IPS-NIHi11 (cell line): Measurements from ENCODE around the gene EPS8L1.
"Not testable (repeated sequence)": the region's sequence is repeated elsewhere in the genome, so short reads cannot be mapped to it uniquely, and the experiment has no call there.

Source experiments
- DNase-seq: peaks from one replicate; pipeline ENCODE4 v3.0.0; 2012; ENCODE audit warnings: mixed read lengths, low spot score

Gene EPS8L1

DNA sequence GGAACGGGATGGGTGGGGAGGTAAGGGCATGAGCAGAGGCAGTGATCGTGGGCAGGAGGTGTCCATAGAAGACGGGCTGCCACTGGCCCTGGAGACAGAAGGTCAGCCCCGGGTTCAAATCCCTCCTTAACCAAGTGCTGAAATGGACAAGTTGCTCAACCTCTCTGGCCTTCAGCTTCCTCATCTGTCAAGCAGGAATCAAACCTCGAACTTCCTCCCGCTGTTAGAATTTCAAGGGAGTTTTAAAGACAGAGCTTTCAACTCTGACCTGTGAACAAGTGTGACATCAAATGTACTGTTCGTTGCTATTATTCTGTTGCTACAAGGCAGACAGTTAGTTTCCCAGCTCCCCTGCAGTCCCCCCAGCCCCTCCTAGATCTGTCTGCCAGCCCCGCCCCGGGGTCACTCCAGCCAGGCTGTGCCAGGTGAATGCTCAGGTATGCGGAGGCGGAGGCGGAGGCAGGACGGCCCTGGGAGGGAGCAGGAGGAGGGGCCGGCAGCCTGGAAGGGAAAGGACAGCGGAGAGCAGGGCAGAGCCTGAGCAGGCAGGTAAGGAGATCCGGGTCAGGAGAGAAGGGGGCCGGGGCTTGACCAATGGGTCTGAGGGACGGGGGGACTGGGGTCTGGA is at the start of gene EPS8L1:
TSS of gene EPS8L1 (plus strand) at position 499 of the 628 bp plus-strand sequence. CDS start 576 bp downstream, outside the sequence.
- peak; percentile 81 for DNase-seq

DNA sequence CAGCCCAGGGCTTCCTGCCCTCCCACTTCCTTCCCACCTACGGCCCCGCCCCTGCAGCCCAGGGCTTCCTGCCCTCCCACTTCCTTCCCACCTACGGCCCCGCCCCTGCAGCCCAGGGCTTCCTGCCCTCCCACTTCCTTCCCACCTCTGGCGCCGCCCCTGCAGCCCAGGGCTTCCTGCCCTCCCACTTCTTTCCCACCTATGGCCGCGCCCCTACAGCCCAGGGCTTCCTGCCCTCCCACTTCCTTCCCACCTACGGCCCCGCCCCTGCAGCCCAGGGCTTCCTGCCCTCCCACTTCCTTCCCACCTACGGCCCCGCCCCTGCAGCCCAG is 48.6 kb upstream of the EPS8L1 start:
- DNase-seq: not testable (repeated sequence)

DNA sequence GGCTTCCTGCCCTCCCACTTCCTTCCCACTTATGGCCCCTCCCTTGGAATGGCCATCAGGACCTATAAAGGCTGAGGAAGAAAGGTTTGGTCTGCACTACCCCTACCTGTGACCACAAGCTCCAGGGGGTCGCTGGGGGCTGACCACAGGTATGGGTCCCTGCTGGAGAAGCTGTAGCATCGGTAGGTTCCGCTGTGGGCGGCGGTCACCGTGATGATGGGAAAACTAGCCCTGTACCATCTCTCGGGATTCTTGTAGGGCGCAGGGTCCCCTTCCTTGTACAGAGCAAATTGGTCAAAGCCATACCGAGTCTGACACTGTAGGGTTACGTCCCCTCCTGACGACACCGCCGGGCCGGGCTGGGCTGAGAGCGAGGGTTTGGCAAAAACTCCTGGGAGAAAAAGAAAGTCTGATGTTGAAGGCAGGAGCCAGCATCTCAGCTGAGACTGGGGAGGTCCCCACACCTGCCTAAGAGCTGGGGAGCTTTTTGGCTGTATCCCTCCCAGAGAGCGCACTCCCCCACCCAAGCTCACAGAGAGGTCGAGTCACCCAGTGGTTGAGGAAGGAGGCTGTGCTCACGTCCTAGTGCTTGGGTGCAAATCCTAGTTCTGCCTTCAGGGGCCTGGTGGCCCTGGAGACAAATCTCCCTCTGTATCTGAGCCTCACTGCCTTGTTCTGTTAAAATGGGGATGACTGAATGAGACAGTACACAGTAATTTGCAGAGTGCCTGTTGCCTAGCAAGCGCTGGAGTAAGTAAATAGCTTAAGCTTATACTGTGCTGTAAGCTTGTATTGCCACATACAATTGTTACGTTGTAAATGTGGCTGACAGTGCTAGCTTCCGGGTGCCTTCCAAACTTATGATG is 48.0 kb upstream of the EPS8L1 start:
- no peak for DNase-seq

DNA sequence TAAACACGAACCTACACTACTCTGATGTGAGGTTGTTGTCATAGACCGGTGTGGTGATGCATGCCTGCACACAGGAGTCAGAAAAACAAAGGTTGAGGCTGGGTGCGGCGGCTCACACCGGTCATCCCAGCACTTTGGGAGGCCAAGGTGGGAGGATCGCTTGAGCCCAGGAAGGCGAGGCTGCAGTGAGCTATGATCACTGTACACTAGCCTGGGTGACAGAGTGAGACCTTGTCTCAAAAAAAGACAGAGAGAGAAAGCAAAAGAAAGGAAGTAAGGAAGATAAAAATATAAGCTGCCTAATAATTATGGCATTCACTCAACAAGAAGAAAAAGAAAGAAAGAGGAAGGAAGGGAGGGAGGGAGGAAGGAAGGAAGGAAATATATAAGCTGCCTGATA is 46.9 kb upstream of the EPS8L1 start:
- DNase-seq: no peak

DNA sequence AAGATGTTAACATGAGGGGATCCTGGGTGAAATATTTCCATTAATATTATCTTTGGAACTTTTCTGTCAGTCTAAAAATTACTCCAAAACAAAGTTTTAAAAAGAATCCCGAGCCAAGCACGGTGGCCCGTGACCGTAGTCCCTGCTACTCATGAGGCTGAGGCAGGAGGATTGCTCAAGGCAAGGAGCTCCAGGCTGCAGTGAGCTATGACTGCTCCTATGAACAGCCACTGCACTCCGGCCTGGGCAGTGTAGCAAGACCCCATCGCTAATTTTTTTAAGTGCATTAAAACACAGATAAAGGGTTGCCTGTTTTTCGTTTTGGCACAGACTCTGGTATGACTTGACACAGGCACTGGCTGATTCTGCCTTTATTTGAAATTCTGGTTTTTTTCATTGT is 44.5 kb upstream of the EPS8L1 start:
- DNase-seq: no peak

DNA sequence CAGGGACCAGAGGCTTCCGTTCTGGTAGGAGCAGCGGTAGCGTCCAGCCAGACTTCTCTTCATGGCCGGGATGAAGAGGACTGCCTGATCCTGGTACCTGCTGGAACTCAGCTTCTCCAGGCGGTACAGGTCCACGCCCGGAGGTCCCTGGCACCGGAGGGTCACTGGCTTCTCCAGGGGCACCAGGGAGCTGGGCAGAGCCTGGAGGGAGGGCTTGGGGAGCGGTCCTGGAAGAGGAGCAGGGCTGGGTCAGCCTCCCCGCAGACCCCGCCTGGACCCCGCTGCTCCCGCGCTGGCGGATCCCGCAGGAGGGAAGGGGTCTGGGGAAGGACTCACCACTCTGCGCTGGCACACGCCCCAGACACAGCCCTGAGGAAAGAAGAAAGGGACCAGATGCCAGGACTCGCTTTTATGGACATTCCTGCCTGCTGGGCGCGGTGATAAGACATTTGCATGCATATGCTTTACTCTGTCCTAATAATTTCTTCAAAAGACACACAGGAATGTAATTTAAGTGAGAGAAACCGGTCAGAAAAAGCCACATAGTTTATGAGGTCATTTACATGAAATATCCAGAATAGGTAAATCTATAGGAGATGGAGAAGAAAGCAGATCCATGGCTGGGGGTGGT is 43.4 kb upstream of the EPS8L1 start:
- DNase-seq: no peak

DNA sequence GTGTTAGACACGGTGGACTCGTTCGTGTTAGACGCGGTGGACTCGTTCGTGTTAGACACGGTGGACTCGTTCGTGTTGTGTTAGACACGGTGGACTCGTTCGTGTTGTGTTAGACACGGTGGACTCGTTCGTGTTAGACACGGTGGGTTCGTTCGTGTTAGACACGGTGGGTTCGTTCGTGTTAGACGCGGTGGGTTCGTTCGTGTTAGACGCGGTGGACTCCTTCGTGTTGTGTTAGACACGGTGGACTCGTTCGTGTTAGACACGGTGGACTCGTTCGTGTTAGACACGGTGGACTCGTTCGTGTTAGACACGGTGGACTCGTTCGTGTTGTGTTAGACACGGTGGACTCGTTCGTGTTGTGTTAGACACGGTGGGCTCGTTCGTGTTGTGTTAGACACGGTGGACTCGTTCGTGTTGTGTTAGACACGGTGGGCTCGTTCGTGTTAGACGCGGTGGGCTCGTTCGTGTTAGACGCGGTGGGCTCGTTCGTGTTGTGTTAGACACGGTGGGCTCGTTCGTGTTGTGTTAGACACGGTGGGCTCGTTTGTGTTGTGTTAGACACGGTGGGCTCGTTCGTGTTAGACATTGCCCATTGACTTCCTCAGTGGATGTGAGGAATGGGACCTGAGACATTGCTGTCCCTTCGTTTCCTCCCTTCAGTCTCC is 42.6 kb upstream of the EPS8L1 start:
- not testable (repeated sequence) for DNase-seq

DNA sequence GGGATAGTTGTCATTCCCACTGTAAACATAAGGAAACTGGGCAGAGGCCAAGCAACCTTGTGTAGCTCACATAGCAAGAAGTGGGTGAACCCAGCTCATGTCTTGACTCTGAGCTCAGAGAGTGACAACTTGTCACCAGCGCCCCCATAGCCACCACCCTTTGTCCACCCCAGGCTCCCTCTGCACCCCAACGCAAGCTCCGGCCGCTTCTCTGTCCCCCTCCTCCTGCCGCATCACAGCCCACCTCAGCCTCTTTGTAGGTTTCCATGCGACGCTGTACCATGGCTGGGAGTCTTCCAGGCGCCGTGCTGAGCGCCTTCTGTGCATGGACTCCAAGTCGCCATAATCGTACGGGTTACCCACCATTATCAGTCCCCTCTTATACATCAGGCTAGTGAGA is 40.9 kb upstream of the EPS8L1 start:
- no peak for DNase-seq

DNA sequence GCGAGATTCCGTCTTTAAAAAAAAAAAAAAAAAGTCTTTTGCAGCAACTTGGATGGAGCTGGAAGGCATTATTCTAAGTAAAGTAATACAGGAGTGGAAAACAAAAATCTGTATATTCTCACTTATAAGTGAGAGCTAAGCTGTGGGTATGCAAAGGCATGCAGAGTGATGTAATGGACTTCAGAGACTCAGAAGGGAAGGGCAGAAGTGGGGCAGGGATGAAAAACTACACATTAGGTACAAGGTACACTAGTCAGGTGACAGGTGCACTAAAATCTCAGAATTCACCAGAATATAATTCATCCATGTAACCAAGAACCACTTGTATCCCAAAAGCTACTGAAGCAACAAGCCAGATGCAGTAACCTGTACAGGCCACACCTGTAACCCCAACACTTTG is 39.6 kb upstream of the EPS8L1 start:
- no peak for DNase-seq

DNA sequence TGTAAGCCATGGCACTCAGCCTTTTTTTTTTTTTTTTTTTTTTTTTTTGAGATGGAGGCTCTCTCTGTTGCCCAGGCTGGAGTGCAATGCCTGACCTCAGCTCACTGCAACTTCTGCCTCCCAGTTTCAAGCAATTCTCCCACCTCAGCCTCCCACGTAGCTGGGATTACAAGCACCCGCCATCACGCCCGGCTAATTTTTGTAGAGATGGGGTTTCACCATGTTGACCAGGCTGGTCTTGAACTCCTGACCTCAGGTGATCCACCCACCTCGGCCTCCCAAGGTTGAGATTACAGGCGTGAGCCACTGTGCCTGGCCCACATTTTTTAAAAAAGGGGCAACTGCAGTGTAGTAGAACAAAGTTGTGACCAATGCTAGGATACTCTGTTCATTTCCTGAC is 38.1 kb upstream of the EPS8L1 start:
- not testable (repeated sequence) for DNase-seq

DNA sequence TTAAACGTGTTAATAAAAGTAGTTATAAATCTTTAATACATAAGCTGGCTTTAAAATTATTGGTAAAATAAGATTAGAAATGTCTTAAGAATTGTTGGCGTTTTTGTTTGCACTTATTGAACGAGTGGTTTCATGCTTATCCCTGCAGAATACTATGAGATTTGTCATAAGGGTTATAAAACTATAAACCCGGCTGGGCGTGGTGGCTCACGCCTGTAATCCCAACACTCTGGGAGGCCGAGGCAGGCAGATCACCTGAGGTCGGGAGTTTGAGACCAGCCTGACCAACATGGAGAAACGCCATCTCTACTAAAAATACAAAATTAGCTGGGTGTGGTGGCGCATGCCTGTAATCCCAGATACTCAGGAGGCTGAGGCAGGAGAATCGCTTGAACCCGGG is 35.0 kb upstream of the EPS8L1 start:
- not testable (repeated sequence) for DNase-seq

DNA sequence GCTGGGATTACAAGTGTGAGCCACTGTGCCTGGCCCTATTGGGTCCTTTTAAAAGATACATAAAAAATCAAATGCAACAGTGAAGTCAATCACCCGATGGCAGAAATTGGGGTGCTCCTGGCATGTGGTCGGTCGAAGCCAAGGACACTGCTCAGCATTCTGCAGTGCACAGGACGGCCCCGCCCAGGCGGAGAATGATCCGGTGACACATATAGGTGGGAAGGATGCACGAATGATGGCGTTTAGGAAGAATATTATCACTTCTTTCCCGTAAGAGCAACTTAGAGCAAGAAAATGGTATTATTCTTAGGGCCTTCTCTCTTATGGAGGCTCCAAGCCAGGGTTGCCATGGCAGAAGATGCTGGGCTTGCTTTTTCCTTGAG is 34.4 kb upstream of the EPS8L1 start:
- no peak for DNase-seq

DNA sequence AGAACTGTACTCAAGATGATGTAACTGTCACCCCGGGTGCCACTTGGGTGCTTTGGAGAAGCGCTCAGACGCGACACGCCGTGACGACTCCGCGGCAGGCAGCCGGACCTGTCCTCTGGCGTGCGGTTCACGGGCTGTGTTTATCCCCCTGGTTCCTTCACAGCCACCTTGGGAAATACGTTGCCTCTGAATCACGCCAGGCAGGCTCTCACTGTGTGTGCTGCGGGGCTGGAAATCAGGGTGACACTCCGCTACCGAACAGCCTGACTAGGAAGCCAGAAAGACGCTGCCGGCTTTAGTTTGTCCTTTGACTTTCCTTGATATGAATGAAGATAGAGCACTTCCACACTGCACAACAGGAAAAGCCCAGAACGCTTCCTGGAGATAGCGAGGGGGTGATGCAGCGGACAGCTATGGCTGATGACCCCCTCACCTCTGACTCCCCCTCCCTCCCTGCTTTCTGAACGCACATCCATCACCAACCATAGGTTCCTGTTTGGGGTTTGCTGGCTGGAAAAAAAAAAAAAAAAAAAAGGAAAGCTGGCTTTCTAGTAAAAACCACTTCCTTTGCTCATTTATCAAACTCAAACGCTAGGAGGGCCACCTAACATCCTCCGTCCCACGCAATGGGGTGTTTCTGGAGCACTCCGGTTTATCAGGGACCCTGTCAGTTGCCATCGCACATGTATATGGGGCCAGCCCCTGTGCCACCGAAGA is 33.9 kb upstream of the EPS8L1 start:
- DNase-seq: no peak

DNA sequence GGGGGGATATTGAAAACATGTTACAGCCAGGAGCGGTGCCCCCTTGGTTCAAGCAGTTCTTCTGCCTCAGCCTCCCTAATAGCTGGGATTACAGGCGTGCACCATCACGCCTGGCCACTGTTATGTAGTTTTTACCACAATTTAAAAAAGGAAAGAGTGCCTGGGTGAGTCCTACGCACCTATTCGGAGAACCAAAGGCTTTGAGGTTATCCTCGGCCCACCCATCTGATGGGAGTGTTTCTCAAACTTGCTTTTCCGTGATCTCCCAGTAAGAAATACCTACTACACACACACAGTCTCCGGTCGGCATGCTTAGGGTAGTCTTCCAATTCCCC is 33.4 kb upstream of the EPS8L1 start:
- no peak for DNase-seq

DNA sequence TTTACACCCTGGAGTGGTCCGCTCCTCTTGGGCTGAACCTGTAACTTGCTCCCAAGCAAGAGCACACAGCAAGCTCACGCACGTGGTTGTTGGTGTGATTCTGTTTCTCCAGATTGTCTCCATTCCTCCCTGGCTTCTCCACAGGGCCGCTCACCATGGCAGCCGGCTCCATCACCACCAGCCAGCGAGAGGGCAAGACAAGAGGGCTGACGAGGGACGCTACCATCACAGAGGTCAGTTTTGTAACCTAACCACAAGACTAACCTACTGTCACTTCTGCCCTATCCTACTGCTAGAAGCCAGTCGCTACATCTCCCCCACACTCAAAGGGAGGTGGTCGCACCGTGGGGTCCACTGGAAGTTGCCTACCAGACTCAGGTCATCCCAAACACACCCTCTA is 33.0 kb upstream of the EPS8L1 start:
- DNase-seq: no peak

DNA sequence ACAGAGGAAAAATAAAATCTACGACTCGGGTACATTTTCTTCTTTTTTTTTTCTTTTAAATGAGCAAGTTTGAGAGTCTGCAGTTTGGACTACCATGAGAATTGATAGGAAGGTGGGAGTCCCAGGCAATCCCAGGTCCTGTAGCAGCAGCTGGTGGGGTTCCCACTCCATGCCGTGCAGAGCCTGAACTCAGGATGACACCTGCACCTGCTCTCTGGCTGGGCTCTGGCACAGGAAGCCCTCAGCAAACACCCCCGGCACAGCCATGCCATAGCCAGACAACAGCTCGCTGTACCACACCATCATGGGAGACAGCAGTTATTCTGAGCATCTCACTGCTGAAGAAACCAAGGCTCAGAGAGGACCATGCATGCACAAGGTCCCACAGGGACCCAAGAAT is 31.4 kb upstream of the EPS8L1 start:
- no peak for DNase-seq

DNA sequence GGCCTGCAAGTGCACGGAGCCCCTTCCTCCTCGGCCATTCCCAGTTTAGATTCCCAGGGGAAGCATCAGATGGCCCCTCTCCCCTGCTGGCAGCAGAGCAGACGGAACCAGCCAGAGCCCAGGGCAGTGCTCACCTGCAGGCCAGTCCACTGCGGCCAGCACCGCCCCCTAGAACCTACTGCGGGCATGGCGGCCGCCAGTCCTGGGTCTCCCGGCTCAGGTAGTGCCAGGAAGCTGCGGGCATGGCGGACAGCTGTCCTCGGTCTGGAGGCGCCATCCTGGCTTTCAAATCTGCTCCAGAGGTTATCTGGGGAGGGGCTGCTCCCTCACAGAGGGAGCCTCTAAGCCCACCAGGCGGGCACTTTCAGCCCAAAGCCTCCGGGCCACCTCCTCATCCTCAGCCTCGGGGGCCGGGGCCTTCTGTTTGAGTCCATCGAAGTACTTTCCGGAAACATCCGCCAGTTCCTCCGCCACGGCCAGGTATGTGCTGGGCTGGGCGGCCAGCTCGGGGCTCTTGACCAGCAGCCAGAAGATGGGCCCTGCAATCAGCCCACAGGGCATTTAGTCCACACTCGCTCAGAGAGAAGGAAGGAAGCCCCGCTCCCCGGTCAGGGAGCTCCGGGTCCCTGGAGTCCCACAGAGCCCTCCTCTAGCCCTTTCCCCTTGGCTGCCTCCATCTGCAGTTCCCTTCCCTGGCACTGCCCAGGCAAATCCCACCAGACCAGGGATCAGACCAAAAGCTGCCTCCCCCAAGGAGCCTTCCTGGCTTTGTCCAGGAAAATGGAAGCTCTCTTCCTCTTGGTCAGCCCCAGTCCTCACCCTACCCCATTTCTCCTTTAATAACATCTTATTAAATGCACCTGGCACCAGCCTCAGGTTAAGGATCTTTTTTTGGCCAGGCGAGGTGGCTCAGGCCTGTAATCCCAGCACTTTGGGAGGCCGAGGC is 30.6 kb upstream of the EPS8L1 start:
- no peak for DNase-seq

DNA sequence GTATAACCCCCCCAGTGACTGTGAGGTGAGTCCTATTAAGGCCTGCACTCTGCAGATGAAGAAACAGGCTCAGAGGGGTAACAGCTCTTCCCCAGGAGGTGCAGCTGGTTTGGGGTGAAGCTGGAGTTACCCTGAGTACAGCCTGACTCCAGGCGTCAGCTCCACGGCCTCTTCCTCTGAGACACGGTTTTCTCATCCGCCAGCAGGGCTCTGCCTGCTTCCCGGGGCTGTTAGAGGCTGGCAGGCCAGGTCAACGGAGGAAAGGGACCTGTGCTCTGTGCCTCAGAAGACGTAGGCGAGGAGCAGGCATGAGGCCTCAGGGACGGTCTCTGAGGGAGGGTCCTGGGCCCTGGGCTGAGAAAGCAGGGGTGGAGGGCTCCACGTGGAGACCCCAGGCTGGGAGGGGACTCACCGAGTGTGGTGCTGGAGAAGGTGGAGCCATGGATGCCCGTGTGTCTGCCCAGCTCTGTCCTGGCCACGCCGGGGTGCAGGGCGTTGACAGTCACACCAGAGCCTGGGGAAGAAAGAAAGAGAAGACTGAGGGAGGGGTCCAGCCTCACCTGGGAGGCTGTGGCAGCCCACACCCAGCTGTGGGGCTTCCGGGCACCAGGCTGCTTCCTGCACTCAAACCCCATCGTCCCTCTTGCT is 28.6 kb upstream of the EPS8L1 start:
- no peak for DNase-seq

DNA sequence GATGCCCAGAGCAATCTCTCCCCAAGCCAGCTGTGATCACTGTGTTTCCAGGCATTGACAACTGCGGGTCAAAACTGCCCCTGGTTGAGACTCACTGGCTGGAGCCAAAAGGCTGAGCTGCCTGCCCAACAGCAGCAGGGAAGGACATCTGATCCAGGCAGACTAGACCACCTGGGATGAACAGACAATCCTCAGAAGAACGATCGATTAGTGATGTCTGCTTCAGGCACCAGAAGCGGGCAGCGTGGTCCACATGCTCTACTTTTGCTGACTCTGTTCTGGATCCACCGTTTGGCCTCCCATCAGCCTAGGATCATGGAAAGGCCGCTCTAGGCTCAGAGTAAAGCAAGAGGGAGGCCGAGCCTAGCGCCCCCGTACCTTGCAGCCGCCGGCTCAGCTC is 27.7 kb upstream of the EPS8L1 start:
- no peak for DNase-seq

DNA sequence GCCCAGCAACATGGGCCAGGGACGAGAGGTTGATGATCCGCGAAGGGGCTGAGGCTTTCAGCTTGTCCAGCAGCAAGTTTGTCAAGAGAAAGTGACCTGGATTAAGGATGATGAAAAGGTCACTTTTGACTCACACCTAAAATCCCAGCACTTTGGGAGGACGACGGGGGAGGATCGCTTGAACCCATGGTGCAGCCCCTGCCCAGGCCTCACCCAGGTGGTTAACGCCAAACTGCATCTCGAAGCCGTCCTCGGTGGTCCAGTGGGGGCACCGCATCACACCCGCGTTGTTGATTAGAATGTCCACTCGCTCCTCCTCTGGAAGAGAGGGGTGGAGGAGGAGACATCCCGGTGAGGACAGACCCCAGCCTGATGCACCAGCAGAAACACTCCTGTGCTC is 27.2 kb upstream of the EPS8L1 start:
- DNase-seq: no peak
